ENCODE data around the gene TJP2. TPM values are rescaled to one million over a fixed set of nuclear protein-coding genes. Genes with fewer than 3 reads are reported as not detected.

The TJP2 gene
- total and polyA plus RNA-seq, 2 of the 4 experiments (the other 2 are of a cell fraction) = 38.3 to 49.3 TPM

GRCh38 chr9:69181908-69182353 is 7.9 kb downstream of the TJP2 start:
- DNase-seq = peak; percentile 29
- peak overlapping the region; percentile 0 for H4K5ac ChIP-seq (ENCODE audit: low read depth, low read length)

More at GRCh38 chr9:69181908-69182353, 7.9 kb downstream of the TJP2 start:
- Histone ChIP-seq H3K4me2 (ENCODE audit: low read depth, low read length) (0 out of 2 replicates have a peak overlapping the region, but pooled peaks have one; percentile 14), H3K9me3 (ENCODE audit: control insufficient read depth, insufficient read depth, low read length) (no peaks in the 10 kb centered on the region), H3K4me3 (ENCODE audit: insufficient read depth, low read depth, low read length) (no peak overlapping the region), H3K9ac (ENCODE audit: low read depth, low read length) (0 out of 2 replicates have a peak overlapping the region, but pooled peaks have one; percentile 18), H2AK9ac (replicated peaks; ENCODE audit: low read depth, low read length, poor library complexity) (peak overlapping the region; percentile 12), H3K36me3 (ENCODE audit: control insufficient read depth, insufficient read depth, low read length) (no peaks in the 10 kb centered on the region), H2AK5ac (ENCODE audit: low read depth, low read length) (peak overlapping the region; percentile 68), H2BK20ac (ENCODE audit: low read depth, low read length) (peak overlapping the region; percentile 64), H2BK15ac (ENCODE audit: low read depth, low read length) (peak overlapping the region; percentile 61; the same call in 2 of the 3 replicates), H3K56ac (ENCODE audit: extremely low read depth, insufficient read depth, low read length) (no peak overlapping the region), H3K27ac (ENCODE audit: insufficient read depth, low read length) (peak overlapping the region; percentile 39), H4K91ac (ENCODE audit: insufficient read depth, low read depth, low read length) (peak overlapping the region; percentile 70; the same call in 1 of the 2 replicates), H2BK5ac (ENCODE audit: low read depth, low read length, poor library complexity, severe bottlenecking) (peak overlapping the region; percentile 44), H3K23ac (ENCODE audit: low read depth, low read length) (peak overlapping the region; percentile 79), H4K20me1 (ENCODE audit: insufficient read depth, low read length) (peaks cover 2% of the 10 kb centered on the region; the same call in 1 of the 2 replicates), H3K14ac (replicated peaks; ENCODE audit: low read depth, low read length) (peak overlapping the region; percentile 86), H2AFZ (replicated peaks; ENCODE audit: low read length, poor library complexity) (peak overlapping the region; percentile 74), H3K4me1 (ENCODE audit: control insufficient read depth, insufficient read depth, low read length) (peaks cover 18% of the 10 kb centered on the region), H3K79me1 (ENCODE audit: low read depth in 1 of 2, low read length in 2 of 2) (peaks cover 4 to 51% of the 10 kb centered on the region in 2 experiments), H3K4ac (ENCODE audit: low read depth, low read length) (peak overlapping the region; percentile 89), H3K27me3 (ENCODE audit: control insufficient read depth, insufficient read depth, low read length) (no peaks in the 10 kb centered on the region), H2BK120ac (ENCODE audit: low read depth, low read length) (peak overlapping the region; percentile 88), H3K18ac (ENCODE audit: low read depth, low read length) (peak overlapping the region; percentile 53), H3K9me1 (ENCODE audit: insufficient read depth, low read length) (peaks cover 15% of the 10 kb centered on the region), H4K8ac (ENCODE audit: low read depth in 2 of 2, low read length in 2 of 2) (peak overlapping the region in 1 of 2 experiments; percentile 26; a peak in 2 of 4 replicates)
- in situ Hi-C loops (cut with MboI; ENCODE audit: low sequenced_read_pairs) (no loop called here), dilution Hi-C loops (cut with HindIII; ENCODE audit: low sequenced_read_pairs, unreplicated experiment) (no loop called here), intact Hi-C loops (cut with micrococcal nuclease) (loop anchor here (5.0 kb wide), 1 partner anchor 50 kb away; no protein-coding TSS in a partner anchor)
- POLR2A ChIA-PET (ENCODE audit: unreplicated experiment) = no interaction called here
- no TSS peak for BruUV-seq (replicated peaks)
- CTCF ChIA-PET = interaction anchor here (0.6 to 1.1 kb wide), 3 partner anchors 11 to 149 kb away, joined by 3 read pairs; no protein-coding TSS in a partner anchor
- ATAC-seq (ENCODE audit: low read depth) = no peak
- 80% methylated on average over 2 of the region's 4 CpGs; no CpG with 5 or more reads in 1 of the 2 experiments for WGBS, 2 experiments (ENCODE audit: extremely low coverage in 2 of 2, insufficient read length in 1 of 2)
- no peak for TF ChIP-seq MAZ (IDR thresholded peaks at IDR 0.05; ENCODE audit: borderline replicate concordance, low read depth, low read length)
- TF ChIP-seq USF2 (IDR thresholded peaks at IDR 0.05; ENCODE audit: low read depth, low read length) = no peak
- no peak for TF ChIP-seq CHD1 (IDR thresholded peaks at IDR 0.05; ENCODE audit: low read depth, low read length)
- no peak for TF ChIP-seq POLR2A (IDR thresholded peaks at IDR 0.05; ENCODE audit: low read depth, low read length)
- no peak for TF ChIP-seq ELK1 (IDR thresholded peaks at IDR 0.05; ENCODE audit: borderline replicate concordance, low read depth, low read length)
- TF ChIP-seq RCOR1 (IDR thresholded peaks at IDR 0.05; ENCODE audit: insufficient replicate concordance, low read length) = no peak
- no peak for TF ChIP-seq RFX5 (IDR thresholded peaks at IDR 0.05; ENCODE audit: low read depth, low read length)
- no peak for TF ChIP-seq MAFK (IDR thresholded peaks at IDR 0.05; ENCODE audit: low read depth, low read length)
- no peak for TF ChIP-seq NFE2L2 (IDR thresholded peaks at IDR 0.05; ENCODE audit: low read depth, low read length)
- no peak for TF ChIP-seq BHLHE40 (IDR thresholded peaks at IDR 0.05; ENCODE audit: low read depth, low read length)
- no peak for TF ChIP-seq FOS (IDR thresholded peaks at IDR 0.05; ENCODE audit: low read depth, low read length)
- no peak for TF ChIP-seq SMC3 (IDR thresholded peaks at IDR 0.05; ENCODE audit: low read depth, low read length)
- TF ChIP-seq CTCF (conservative IDR thresholded peaks at IDR 0.05; ENCODE audit: low read depth, low read length) = no peak
- no peak for TF ChIP-seq MXI1 (IDR thresholded peaks at IDR 0.05; ENCODE audit: borderline replicate concordance, low read depth, low read length)
- TF ChIP-seq CEBPB (IDR thresholded peaks at IDR 0.05; ENCODE audit: low read depth, low read length) = no peak
- TF ChIP-seq RAD21 (IDR thresholded peaks at IDR 0.05; ENCODE audit: low read length) = no peak
